Measurements from ENCODE around the gene PHF10.
A peak's percentile ranks its signal among the peaks of the same experiment; 100 is the strongest.
"Not testable (repeated sequence)": the region's sequence is repeated elsewhere in the genome, so short reads cannot be mapped to it uniquely, and the experiment has no call there.

Gene PHF10

DNA sequence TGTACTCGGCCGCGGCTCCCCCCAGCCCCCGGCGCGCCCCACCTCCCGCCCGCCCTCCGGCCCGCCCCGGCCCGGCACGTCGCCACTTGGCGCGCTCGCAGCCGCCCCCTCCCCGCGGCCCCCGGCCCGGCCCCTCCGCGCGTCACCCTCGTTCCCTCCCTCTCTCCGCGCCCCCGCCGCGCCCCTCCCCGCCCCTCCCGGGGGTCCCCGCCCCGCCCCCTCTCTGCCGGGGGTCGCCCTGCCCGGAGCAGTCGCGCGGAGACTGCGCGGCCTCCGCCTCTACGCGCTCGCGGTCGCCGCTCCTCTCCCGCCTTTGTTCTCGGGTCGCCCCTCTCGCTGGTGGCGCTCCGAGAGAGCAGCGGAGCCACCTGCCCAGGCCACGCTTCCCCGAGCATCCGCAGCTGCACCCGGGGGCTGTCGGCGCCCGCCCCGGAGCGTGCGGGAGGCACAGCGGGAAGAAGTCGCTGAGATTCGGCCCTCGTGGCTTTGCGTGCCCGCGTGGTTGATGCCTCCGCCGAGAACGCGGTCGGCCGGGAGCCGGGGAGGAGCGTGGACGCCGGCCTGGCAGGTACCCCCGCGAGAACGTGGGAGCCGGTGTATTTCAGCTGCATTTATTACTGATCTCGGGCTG lies at the start of gene PHF10:
Gene PHF10 (minus strand): TSS at position 7 of the 631 bp plus-strand sequence. CDS start 569 bp downstream, outside the sequence.
- DNase-seq (ENCODE audit: extremely low read depth in 1 of 2, low read depth in 1 of 2) = peak; percentile 44 to 50

- DNase-seq (ENCODE audit: extremely low read depth in 1 of 2, low read depth in 1 of 2) = no peak
Measured at GRCh38 chr6:169766921-169767736, 42.8 kb upstream of the PHF10 start.

DNA sequence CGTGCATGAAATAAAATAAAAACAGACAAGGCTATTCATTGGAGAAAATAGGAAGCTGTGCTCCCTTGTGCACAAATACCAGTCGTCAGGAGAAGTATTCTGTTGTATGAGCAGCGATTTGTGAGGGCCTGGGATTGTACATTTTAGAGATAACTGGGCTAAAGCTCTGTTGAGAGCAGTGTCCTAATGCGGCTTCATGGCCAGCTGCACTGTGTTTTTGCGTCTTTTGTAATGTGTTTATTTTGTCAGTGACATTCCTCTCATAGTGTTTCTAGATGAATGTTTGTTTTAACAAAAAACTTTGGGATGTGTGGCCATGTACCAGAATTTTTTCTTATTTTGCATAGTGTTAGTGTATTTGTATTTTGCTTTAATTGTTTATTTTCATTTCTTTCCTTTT lies 41.9 kb upstream of the PHF10 start:
- no peak for DNase-seq (ENCODE audit: extremely low read depth in 1 of 2, low read depth in 1 of 2)

- DNase-seq (ENCODE audit: extremely low read depth in 1 of 2, low read depth in 1 of 2) = not testable (repeated sequence)
Measured at GRCh38 chr6:169765789-169766188, 41.5 kb upstream of the PHF10 start.

DNA sequence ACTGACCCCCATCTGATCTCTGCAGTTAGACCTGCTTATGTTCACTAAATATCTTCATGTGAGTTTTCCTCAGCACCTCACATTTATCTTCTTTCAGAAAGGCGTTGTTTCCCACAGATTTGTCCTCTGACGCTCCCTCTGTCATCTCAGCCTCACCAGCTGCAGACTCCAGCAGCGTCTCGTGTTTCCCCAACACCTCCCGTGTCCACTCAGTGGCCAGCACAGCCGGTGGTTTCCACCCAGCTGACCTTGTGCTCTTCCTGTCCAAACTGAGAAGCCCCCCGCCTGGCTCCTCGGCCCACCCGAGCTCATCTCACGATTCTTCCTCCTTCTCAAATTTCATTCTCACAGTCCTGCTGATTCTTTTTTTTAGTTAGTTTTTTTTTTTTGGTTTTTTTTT lies 39.6 kb upstream of the PHF10 start:
- no peak for DNase-seq (ENCODE audit: extremely low read depth in 1 of 2, low read depth in 1 of 2)

GRCh38 chr6:169763308-169763707 lies 39.0 kb upstream of the PHF10 start:
- DNase-seq (ENCODE audit: extremely low read depth in 1 of 2, low read depth in 1 of 2) = no peak

GRCh38 chr6:169755162-169755561 lies 30.9 kb upstream of the PHF10 start:
- no peak for DNase-seq (ENCODE audit: extremely low read depth in 1 of 2, low read depth in 1 of 2)

- no peak for DNase-seq (ENCODE audit: extremely low read depth in 1 of 2, low read depth in 1 of 2)
Measured at GRCh38 chr6:169752074-169752623, 27.8 kb upstream of the PHF10 start.

DNA sequence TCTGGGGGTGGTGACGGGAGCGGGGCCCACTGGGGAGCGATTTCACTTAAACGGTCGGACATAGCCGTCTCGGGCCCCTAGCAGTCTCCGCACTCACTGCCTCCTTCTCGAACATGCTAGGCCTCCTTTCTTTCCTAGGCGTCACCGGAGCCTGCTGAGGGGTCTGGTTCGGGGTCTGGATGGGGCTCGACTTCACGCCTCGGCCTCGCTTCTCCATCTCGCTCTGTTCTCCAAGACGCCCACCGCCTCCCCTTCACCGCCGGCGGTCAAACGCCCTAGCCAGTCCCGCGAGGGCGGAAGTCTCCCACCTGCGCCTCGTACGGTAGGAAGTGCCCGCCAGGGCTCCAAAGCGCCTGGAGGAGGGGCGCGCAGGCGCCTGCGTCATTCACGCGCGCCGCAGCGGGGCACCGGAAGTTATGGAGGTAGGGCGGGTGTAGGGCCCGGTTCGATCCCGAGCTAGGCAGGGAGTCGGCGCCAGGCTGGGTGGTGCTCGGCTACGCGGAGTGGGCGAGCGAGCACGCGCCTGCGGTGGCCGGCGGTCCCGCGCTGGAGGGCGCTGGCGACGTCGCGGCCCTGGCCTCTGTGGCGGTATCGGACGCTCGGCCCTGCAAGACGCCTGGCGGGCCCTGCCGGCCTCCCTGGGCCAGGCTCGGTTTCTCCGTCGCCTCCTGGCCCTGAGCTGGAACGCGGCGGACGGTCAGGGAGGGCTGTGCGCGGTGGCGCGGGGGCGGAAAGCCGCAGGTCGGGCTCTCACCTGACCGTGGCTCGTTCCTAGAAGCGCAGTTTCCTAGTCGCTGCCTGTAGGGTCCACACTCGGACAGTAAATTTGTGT lies 27.2 kb upstream of the PHF10 start, which contains the start of the genes DYNLT2 and ERMARD:
Gene DYNLT2 (minus strand): TSS at position 331 of the 832 bp plus-strand sequence. CDS start 114 bp downstream, at position 217.
Gene ERMARD (plus strand): TSS at position 381 of the 832 bp plus-strand sequence. CDS start 36 bp downstream, at position 417.
- peak; percentile 90 to 94 for DNase-seq (ENCODE audit: extremely low read depth in 1 of 2, low read depth in 1 of 2)

DNA sequence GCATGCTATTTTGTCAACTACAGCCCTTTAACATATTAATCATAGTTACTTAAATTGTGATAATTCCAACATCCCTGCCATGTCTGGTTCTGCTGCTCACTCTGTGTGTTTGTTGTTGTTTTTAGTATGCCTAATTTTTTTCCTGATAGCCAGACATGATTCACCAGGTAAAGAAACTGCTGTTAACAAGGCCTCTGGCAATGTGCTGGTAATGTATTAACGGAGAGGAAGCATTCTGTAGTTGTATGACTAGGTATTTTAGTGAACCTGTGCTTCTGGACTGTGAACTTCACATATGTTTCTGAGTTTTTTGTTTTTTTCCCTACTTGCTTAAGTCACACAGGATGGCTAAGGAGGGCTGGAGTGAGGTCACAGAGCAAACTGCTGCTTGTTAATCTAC lies 22.3 kb upstream of the PHF10 start:
- no peak for DNase-seq (ENCODE audit: extremely low read depth in 1 of 2, low read depth in 1 of 2)

- DNase-seq (ENCODE audit: extremely low read depth in 1 of 2, low read depth in 1 of 2) = no peak
Measured at GRCh38 chr6:169745405-169745804, 21.1 kb upstream of the PHF10 start.

DNA sequence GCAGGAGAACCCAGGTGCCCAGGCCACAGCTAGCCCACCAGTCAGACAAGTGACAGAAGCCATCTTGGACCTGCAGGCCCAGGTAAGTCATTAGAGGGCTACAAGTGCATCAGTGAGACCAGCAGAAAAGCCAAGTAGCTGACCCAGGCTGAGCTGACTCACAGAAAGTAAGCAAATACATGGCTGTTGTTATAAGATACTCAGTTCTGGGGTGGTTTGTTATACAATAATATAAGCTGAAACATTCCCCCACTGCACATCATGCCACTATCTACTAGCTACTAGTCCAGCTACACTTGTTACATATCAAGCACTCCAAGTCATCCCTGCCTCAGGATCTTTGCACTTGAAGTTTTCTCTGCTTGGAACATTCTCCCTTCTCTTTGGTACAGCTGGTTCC lies 17.0 kb upstream of the PHF10 start:
- DNase-seq (ENCODE audit: extremely low read depth in 1 of 2, low read depth in 1 of 2) = no peak

DNA sequence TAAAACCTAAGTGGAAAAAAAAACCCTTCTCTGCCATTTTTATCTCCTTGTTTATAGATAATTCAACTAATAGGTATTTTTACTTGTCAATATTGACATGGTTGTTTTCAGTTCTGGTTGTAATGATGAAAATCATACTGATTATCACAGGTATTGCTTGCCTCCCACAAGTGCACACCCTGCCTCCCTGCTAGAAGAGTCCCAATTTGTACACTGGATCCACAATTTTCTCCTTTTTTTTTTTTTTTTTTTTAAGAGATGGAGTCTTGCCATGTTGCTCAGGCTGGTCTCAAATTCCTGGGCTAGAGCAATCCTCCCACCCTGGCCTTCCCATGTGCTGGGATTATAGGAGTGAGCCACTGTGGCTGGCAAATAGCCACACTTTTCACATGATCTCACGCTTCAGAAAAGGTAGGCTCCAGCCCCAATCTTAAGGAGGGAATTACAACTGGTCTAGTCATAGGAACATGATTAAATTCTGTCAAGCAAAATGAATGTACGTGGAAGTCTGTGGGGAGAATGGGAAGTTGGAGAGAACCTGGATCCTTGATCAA lies 14.8 kb upstream of the PHF10 start:
- no peak for DNase-seq (ENCODE audit: extremely low read depth in 1 of 2, low read depth in 1 of 2)

DNA sequence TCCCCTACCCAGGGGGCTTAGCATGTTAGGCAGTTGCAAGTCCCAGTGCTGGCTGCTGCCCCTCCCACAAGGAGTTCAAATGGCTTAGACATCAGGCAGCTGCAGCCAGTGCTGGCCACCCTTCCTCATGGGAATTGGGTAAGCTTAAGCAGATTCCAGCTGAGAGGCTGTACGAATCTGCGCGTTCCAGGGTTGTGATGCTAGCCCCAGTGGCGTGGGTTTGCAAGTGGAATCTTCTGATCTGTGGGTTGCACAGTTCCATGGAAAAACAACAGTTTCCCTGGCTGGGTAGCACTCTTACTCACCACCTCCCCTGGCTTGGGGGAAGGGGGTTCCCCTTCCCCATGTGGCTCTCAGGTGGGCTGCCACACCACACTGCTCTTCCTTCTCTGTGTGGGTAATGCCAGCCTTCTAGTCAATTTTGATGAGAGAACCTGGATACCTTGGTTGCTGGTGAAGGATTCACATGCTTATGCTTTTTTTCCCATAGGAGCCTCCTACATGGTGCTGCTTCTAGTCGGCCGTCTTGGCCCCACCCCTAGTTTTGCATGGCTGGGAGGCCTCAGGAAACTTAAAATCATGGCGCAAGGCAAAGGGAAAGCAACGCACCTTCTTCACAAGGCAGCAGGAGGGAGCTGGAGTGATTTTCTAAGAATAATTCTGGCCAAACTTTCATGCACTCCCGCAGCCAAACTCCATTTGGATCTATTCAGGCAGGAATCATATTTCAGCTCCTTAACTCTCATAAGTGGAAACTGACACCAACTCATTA lies 14.1 kb upstream of the PHF10 start:
- no peak for DNase-seq (ENCODE audit: extremely low read depth in 1 of 2, low read depth in 1 of 2)

- no peak for DNase-seq (ENCODE audit: extremely low read depth in 1 of 2, low read depth in 1 of 2)
Measured at GRCh38 chr6:169729961-169730360, 5.7 kb upstream of the PHF10 start.

- DNase-seq (ENCODE audit: extremely low read depth in 1 of 2, low read depth in 1 of 2) = no peak
Measured at GRCh38 chr6:169726963-169727362, 2.7 kb upstream of the PHF10 start.

DNA sequence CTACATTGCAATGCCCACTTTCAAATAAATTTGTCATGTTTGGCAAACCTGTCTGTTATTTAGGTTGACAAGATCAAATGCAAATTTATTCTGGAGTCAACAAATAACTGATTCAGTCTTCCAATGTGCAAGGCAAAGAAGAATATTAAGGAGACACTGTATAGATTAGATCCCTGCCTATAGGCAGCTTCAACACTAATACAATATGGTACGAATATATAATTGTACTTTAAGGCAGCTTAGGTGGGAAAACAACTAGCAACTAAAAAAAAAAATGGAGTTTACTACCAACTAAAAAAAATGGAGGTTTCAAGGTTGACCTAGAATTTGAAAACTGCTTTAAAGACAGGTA lies 1.7 kb upstream of the PHF10 start:
- no peak for DNase-seq (ENCODE audit: extremely low read depth in 1 of 2, low read depth in 1 of 2)

- no peak for DNase-seq (ENCODE audit: extremely low read depth in 1 of 2, low read depth in 1 of 2)
Measured at GRCh38 chr6:169725125-169726048, 1.1 kb upstream of the PHF10 start.

GRCh38 chr6:169723991-169724493 lies 258 bp downstream of the PHF10 start:
- no peak for DNase-seq (ENCODE audit: extremely low read depth in 1 of 2, low read depth in 1 of 2)

Measured in stimulated activated CD8-positive, alpha-beta memory T cell treated with anti-CD3 and anti-CD28 coated beads, Interleukin-7, amount 100 ng/mL, for 48 hours (primary cell).